Choroid plexus epithelial cell (primary cell): Measurements from ENCODE around the gene PNPLA7.
"Not testable (repeated sequence)": the region's sequence is repeated elsewhere in the genome, so short reads cannot be mapped to it uniquely, and the experiment has no call there.

Experiments used
- DNase-seq: peaks from one replicate; pipeline ENCODE4 v3.0.0-alpha.2; 2010; ENCODE audit warnings: low read depth
- H3K4me3 ChIP-seq: 2 replicates; pipeline ENCODE4 v1.5.1; 2011; ENCODE audit warnings: low read depth, mild to moderate bottlenecking, control low read depth, low read length, moderate library complexity
- CTCF ChIP-seq: conservative IDR thresholded peaks from 2 replicates; pipeline ENCODE4 v1.5.1; 2011; ENCODE audit warnings: low read depth, mild to moderate bottlenecking, control low read depth, inconsistent platforms, low read length, moderate library complexity

Gene PNPLA7

GRCh38 chr9:137558127-137558526 is 7.9 kb upstream of the PNPLA7 start:
- no peak overlapping the region for H3K4me3 ChIP-seq
- TF ChIP-seq CTCF = no peak
- DNase-seq = no peak

DNA sequence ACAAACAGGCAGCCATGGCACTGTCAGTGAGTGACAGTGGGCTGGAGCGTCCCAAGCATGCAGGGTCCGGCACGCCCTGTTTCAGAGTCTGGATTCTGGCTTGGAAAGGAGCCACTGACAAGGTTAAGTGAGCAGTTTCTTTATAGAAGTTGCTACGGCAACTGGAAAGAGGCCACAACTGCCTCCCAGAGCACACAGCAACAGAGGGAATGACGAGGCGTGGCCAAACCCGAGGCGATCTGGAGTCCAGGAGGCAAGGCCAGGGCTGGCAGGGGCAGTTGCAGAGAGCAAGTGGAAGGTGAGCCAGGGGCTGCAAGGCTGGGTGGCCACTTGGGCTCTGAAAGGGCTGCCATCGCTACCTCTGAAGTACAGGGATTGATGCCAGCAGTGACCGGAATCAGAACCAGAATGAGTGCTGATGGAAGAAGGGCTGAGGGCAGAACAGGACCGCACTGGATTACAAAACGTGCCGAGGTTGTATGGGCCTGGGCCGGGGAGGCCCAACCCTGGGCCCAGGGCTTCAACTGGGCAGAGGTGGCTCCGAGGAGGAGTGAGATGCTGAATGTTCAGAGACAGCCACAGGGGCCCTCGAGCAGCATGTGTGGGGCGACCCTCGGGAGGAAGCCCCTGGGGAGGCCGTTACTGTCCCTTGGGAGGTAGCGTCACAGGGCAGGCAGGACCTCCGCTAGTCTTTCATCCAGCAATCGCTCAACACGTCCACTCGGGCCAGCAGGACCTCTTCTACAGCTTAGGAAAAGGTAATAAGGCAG is 6.1 kb upstream of the PNPLA7 start:
- H3K4me3 ChIP-seq = no peak overlapping the region
- DNase-seq = peak; percentile 27
- no peak for TF ChIP-seq CTCF

DNA sequence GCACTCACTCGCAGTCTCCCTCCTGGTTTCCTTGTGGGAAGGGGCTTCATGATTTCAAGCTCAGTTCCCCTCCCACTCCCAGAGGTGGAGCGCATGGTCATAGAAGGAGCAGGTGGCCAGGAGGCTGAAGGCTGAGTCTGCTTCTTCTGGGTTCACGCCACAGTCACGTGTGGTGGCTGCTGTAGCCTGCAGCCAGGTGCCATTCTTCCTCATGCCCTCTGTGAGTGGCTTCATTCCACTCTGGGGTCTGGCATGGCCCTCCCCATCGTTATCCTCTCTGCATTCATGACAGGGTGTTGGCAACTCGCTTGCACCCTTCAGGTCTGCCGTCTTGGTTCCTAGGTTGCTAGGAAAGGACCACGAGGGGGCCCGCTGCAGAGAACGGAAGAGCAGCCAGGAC is 5.0 kb upstream of the PNPLA7 start:
- TF ChIP-seq CTCF = no peak
- no peak overlapping the region for H3K4me3 ChIP-seq
- no peak for DNase-seq

- DNase-seq = no peak
- H3K4me3 ChIP-seq = no peak overlapping the region
- no peak for TF ChIP-seq CTCF
Measured at GRCh38 chr9:137554349-137554748, 4.1 kb upstream of the PNPLA7 start.

- not testable (repeated sequence) for DNase-seq, H3K4me3 ChIP-seq
Measured at GRCh38 chr9:137553654-137554053, 3.5 kb upstream of the PNPLA7 start.

DNA sequence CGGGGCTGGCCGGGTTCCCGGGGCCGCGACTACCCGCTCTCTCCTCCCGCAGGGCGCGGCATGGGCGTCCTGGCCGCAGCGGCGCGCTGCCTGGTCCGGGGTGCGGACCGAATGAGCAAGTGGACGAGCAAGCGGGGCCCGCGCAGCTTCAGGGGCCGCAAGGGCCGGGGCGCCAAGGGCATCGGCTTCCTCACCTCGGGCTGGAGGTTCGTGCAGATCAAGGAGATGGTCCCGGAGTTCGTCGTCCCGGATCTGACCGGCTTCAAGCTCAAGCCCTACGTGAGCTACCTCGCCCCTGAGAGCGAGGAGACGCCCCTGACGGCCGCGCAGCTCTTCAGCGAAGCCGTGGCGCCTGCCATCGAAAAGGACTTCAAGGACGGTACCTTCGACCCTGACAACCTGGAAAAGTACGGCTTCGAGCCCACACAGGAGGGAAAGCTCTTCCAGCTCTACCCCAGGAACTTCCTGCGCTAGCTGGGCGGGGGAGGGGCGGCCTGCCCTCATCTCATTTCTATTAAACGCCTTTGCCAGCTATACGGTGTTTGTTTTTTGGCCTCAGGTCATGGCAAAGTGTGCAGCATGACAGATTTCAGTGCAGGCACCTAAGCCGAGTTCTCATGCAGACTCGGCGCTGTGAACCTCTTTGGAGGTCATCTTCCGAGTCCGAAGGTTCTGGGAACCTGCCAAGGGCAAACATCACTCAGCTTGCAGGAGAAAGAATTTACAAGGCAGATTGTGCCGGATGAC is 2.0 kb upstream of the PNPLA7 start:
- no peak for TF ChIP-seq CTCF
- peak; percentile 16 for DNase-seq
- peak overlapping the region; percentile 90 for H3K4me3 ChIP-seq

GRCh38 chr9:137551264-137552021 is 1.2 kb upstream of the PNPLA7 start, which contains the start of gene MRPL41:
Gene MRPL41 (plus strand): TSS chr9:137551879. CDS start chr9:137552082, 203 bp downstream.
- peak; percentile 86 for DNase-seq
- TF ChIP-seq CTCF = peak; percentile 52

DNA sequence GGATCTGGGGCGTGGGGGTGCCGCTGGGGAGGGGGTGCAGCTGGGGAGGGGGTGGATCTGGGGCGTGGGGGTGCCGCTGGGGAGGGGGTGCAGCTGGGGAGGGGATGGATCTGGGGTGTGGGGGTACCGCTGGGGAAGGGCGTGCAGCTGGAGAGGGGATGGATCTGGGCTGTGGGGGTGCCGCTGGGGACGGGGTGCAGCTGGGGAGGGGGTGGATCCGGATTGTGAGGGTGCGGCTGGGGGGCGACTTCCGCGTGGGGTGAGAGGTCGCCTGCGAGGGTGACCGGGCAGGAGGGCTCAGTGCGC is 709 bp upstream of the PNPLA7 start:
- peak overlapping the region; percentile 70 for H3K4me3 ChIP-seq
- not testable (repeated sequence) for DNase-seq

More at GRCh38 chr9:137551264-137552021, 1.2 kb upstream of the PNPLA7 start, which contains the start of gene MRPL41:
- H3K4me3 ChIP-seq = peak within 1 kb of the TSS; percentile 90
